Sigmoid colon (tissue), 4 donors: ENCODE measurements around the gene EHF.

ENCODE experiments used
- CTCF ChIP-seq, 4 experiments: fragments of 450-650 bp in 3 of 4; fragments of 200-600 bp in 1 of 4; IDR thresholded peaks; one replicate each; pipeline ENCODE4 v1.5.1; 2016 to 2019; ENCODE audit warnings: antibody characterized with exemption in 4 of 4, mild to moderate bottlenecking in 3 of 4, moderate library complexity in 2 of 4
- EP300 ChIP-seq, 4 donors: sonication (generic); formaldehyde crosslinking; IDR thresholded peaks; one replicate each; pipeline ENCODE4 v1.6.1; 2017; ENCODE audit warnings: antibody characterized with exemption in 4 of 4
- POLR2AphosphoS5 ChIP-seq, 4 donors: sonication (generic); formaldehyde crosslinking; IDR thresholded peaks; one replicate each; pipeline ENCODE4 v1.6.1; 2017; ENCODE audit warnings: antibody characterized with exemption in 4 of 4

GRCh38 chr11:34605481-34606325 is 15.2 kb upstream of the EHF start:
- TF ChIP-seq POLR2AphosphoS5 (IDR thresholded peaks at IDR 0.05) (no peak), CTCF (IDR thresholded peaks at IDR 0.05) (no peak), EP300 (IDR thresholded peaks at IDR 0.05) (no peak)
